Gastrocnemius medialis (tissue), 4 donors: ENCODE results near the gene ACTL7B.

ENCODE experiments used
- POLR2A ChIP-seq, 2 donors: fragments of 450-650 bp; IDR thresholded peaks; one replicate each; pipeline ENCODE4 v1.6.1; 2017; ENCODE audit warnings: antibody characterized with exemption in 2 of 2, mild to moderate bottlenecking in 2 of 2, moderate library complexity in 2 of 2
- TF ChIP-seq, protein P1 (sequence below), 5 experiments: fragments of 450-650 bp in 3 of 5; fragments of 200-600 bp in 2 of 5; sonication (generic) in 2 of 5; IDR thresholded peaks in 4 of 5; conservative IDR thresholded peaks in 1 of 5; 1 replicate in 4 of 5; 2 replicates in 1 of 5; pipeline ENCODE4 v1.5.1; 2016 to 2019; ENCODE audit warnings: antibody characterized with exemption in 5 of 5, mild to moderate bottlenecking in 3 of 5, moderate library complexity in 3 of 5

DNA sequence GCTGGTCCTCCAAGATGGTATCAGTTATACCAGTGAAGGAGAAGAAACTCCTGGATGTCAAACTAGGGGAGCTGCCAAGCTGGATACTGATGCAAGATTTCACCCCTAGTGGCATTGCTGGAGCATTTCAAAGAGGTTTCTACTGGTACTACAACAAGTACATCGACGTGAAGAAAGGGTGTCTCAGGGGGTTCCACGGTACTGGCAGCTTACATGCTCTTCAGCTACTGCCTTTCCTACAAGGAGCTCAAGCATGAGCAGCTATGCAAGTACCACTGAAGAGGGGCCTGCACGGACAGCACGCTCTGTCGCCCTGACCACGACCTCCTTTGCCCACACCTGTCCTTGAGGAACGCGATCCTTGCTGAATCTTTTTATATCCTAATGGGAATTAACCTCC, 19.5 kb downstream of the ACTL7B start:
- no peak for TF ChIP-seq POLR2A (IDR thresholded peaks at IDR 0.05)
- TF ChIP-seq, protein P1, sequence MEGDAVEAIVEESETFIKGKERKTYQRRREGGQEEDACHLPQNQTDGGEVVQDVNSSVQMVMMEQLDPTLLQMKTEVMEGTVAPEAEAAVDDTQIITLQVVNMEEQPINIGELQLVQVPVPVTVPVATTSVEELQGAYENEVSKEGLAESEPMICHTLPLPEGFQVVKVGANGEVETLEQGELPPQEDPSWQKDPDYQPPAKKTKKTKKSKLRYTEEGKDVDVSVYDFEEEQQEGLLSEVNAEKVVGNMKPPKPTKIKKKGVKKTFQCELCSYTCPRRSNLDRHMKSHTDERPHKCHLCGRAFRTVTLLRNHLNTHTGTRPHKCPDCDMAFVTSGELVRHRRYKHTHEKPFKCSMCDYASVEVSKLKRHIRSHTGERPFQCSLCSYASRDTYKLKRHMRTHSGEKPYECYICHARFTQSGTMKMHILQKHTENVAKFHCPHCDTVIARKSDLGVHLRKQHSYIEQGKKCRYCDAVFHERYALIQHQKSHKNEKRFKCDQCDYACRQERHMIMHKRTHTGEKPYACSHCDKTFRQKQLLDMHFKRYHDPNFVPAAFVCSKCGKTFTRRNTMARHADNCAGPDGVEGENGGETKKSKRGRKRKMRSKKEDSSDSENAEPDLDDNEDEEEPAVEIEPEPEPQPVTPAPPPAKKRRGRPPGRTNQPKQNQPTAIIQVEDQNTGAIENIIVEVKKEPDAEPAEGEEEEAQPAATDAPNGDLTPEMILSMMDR (IDR thresholded peaks at IDR 0.05 in 4 of 5, conservative IDR thresholded peaks at IDR 0.05 in 1 of 5): no peak
